ENCODE measurements around the gene SLC7A11. TPM values are rescaled to one million over a fixed set of nuclear protein-coding genes. Genes with fewer than 3 reads are reported as not detected.
"Not testable (repeated sequence)": the region's sequence is repeated elsewhere in the genome, so short reads cannot be mapped to it uniquely, and the experiment has no call there.

The SLC7A11 gene
- total RNA-seq, 5 donors from 2014 or later (not counting 1 experiment from before 2014, with no cell fraction given) = 0.05 to 0.44 (median 0.30) TPM

- H3K27ac Mint-ChIP-seq; POLR2A ChIA-PET; H3K27me3 ChIP-seq (replicated peaks in 1 of 2; ENCODE audit: control insufficient read depth in 2 of 2, extremely low read depth in 1 of 2, insufficient read depth in 2 of 2, low read length in 1 of 2); H3K9me3 Mint-ChIP-seq; DNase-seq; H3K4me3 Mint-ChIP-seq; H3K4me1 Mint-ChIP-seq; H3K36me3 Mint-ChIP-seq; H3K27ac ChIP-seq (ENCODE audit: low read length); CTCF ChIA-PET; H3K4me3 ChIP-seq (ENCODE audit: control insufficient read depth in 1 of 2, extremely low read depth in 1 of 2, low read length in 1 of 2); ATAC-seq (replicated peaks in 1 of 4); H3K9me3 ChIP-seq; H3K27me3 Mint-ChIP-seq; H3K4me1 ChIP-seq (ENCODE audit: control insufficient read depth in 1 of 2, extremely low read depth in 1 of 2, insufficient read depth in 2 of 2, low read length in 2 of 2); H3K36me3 ChIP-seq (ENCODE audit: control insufficient read depth in 2 of 2, extremely low read depth in 1 of 2, insufficient read depth in 1 of 2, low read length in 1 of 2): not testable (repeated sequence)
- no CpG with 5 or more reads among the region's 2 CpGs for WGBS (ENCODE audit: insufficient coverage)
Observed at GRCh38 chr4:138210576-138210975, 31.6 kb downstream of the SLC7A11 start.

- H3K36me3 Mint-ChIP-seq = no peaks in the 10 kb centered on the region
- ChIA-PET POLR2A (no interaction called here), CTCF (no interaction called here)
- H3K4me3 Mint-ChIP-seq = no peak overlapping the region
- Histone ChIP-seq H3K27ac (ENCODE audit: low read length) (no peak overlapping the region), H3K36me3 (ENCODE audit: control insufficient read depth in 2 of 2, extremely low read depth in 1 of 2, insufficient read depth in 1 of 2, low read length in 1 of 2) (no peaks in the 10 kb centered on the region), H3K27me3 (replicated peaks in 1 of 2; ENCODE audit: control insufficient read depth in 2 of 2, extremely low read depth in 1 of 2, insufficient read depth in 2 of 2, low read length in 1 of 2) (no peaks in the 10 kb centered on the region), H3K4me3 (ENCODE audit: control insufficient read depth in 1 of 2, extremely low read depth in 1 of 2, low read length in 1 of 2) (no peak overlapping the region), H3K9me3 (no peaks in the 10 kb centered on the region), H3K4me1 (ENCODE audit: control insufficient read depth in 1 of 2, extremely low read depth in 1 of 2, insufficient read depth in 2 of 2, low read length in 2 of 2) (no peaks in the 10 kb centered on the region)
- 100% methylated on average over 1 of the region's 1 CpG for WGBS (ENCODE audit: insufficient coverage)
- H3K27me3 Mint-ChIP-seq = no peaks in the 10 kb centered on the region
- peaks cover 0 to 6% (median 4%) of the 10 kb centered on the region in 3 donors for H3K9me3 Mint-ChIP-seq
- no peak for ATAC-seq (replicated peaks in 1 of 4)
- DNase-seq = no peak
- no peak overlapping the region for H3K27ac Mint-ChIP-seq
- H3K4me1 Mint-ChIP-seq = no peaks in the 10 kb centered on the region
Observed at GRCh38 chr4:138209094-138209493, 33.1 kb downstream of the SLC7A11 start.

GRCh38 chr4:138205531-138206233 is 36.5 kb downstream of the SLC7A11 start:
- Mint-ChIP-seq H3K27ac (no peak overlapping the region), H3K36me3 (no peaks in the 10 kb centered on the region), H3K4me1 (no peaks in the 10 kb centered on the region), H3K27me3 (no peaks in the 10 kb centered on the region), H3K4me3 (no peak overlapping the region), H3K9me3 (peaks cover 0 to 3% (median 0%) of the 10 kb centered on the region in 3 donors)
- H3K4me1 ChIP-seq (ENCODE audit: control insufficient read depth in 1 of 2, extremely low read depth in 1 of 2, insufficient read depth in 2 of 2, low read length in 2 of 2) = no peaks in the 10 kb centered on the region
- no peaks in the 10 kb centered on the region for H3K36me3 ChIP-seq (ENCODE audit: control insufficient read depth in 2 of 2, extremely low read depth in 1 of 2, insufficient read depth in 1 of 2, low read length in 1 of 2)
- no peak for DNase-seq
- H3K27me3 ChIP-seq (replicated peaks in 1 of 2; ENCODE audit: control insufficient read depth in 2 of 2, extremely low read depth in 1 of 2, insufficient read depth in 2 of 2, low read length in 1 of 2) = no peaks in the 10 kb centered on the region
- no peak overlapping the region for H3K27ac ChIP-seq (ENCODE audit: low read length)
- ChIA-PET CTCF (no interaction called here), POLR2A (no interaction called here)
- WGBS (ENCODE audit: insufficient coverage) = no CpG with 5 or more reads among the region's 1 CpG
- H3K4me3 ChIP-seq (ENCODE audit: control insufficient read depth in 1 of 2, extremely low read depth in 1 of 2, low read length in 1 of 2) = no peak overlapping the region
- ATAC-seq (replicated peaks in 1 of 4) = no peak
- H3K9me3 ChIP-seq = no peaks in the 10 kb centered on the region

GRCh38 chr4:138204507-138204906 is 37.6 kb downstream of the SLC7A11 start:
- CTCF ChIA-PET = interaction anchor here in 1 of 2 donors (1.1 kb wide), 1 partner anchor 11 kb away, joined by 3 read pairs; no protein-coding TSS in a partner anchor
- Histone ChIP-seq H3K4me3 (ENCODE audit: control insufficient read depth in 1 of 2, extremely low read depth in 1 of 2, low read length in 1 of 2) (no peak overlapping the region), H3K36me3 (ENCODE audit: control insufficient read depth in 2 of 2, extremely low read depth in 1 of 2, insufficient read depth in 1 of 2, low read length in 1 of 2) (no peaks in the 10 kb centered on the region), H3K27me3 (replicated peaks in 1 of 2; ENCODE audit: control insufficient read depth in 2 of 2, extremely low read depth in 1 of 2, insufficient read depth in 2 of 2, low read length in 1 of 2) (no peaks in the 10 kb centered on the region), H3K4me1 (ENCODE audit: control insufficient read depth in 1 of 2, extremely low read depth in 1 of 2, insufficient read depth in 2 of 2, low read length in 2 of 2) (no peaks in the 10 kb centered on the region), H3K9me3 (no peaks in the 10 kb centered on the region), H3K27ac (ENCODE audit: low read length) (no peak overlapping the region)
- Mint-ChIP-seq H3K27ac (no peak overlapping the region), H3K4me1 (no peaks in the 10 kb centered on the region), H3K4me3 (no peak overlapping the region), H3K36me3 (no peaks in the 10 kb centered on the region), H3K27me3 (no peaks in the 10 kb centered on the region), H3K9me3 (peaks cover 0 to 2% (median 0%) of the 10 kb centered on the region in 3 donors)
- POLR2A ChIA-PET = no interaction called here
- DNase-seq = no peak
- WGBS (ENCODE audit: insufficient coverage) = no CpG with 5 or more reads among the region's 5 CpGs
- no peak for ATAC-seq (replicated peaks in 1 of 4)

GRCh38 chr4:138202686-138203085 is 39.5 kb downstream of the SLC7A11 start:
- H3K4me1 ChIP-seq (ENCODE audit: control insufficient read depth in 1 of 2, extremely low read depth in 1 of 2, insufficient read depth in 2 of 2, low read length in 2 of 2) = no peaks in the 10 kb centered on the region
- no peak for ATAC-seq (replicated peaks in 1 of 4)
- no peak overlapping the region for H3K27ac ChIP-seq (ENCODE audit: low read length)
- WGBS (ENCODE audit: insufficient coverage) = no CpG with 5 or more reads among the region's 2 CpGs
- Mint-ChIP-seq H3K36me3 (no peaks in the 10 kb centered on the region), H3K9me3 (peaks cover 0 to 2% (median 0%) of the 10 kb centered on the region in 3 donors), H3K4me3 (no peak overlapping the region), H3K27me3 (no peaks in the 10 kb centered on the region), H3K4me1 (no peaks in the 10 kb centered on the region), H3K27ac (no peak overlapping the region)
- no peaks in the 10 kb centered on the region for H3K27me3 ChIP-seq (replicated peaks in 1 of 2; ENCODE audit: control insufficient read depth in 2 of 2, extremely low read depth in 1 of 2, insufficient read depth in 2 of 2, low read length in 1 of 2)
- H3K9me3 ChIP-seq = no peaks in the 10 kb centered on the region
- no peak overlapping the region for H3K4me3 ChIP-seq (ENCODE audit: control insufficient read depth in 1 of 2, extremely low read depth in 1 of 2, low read length in 1 of 2)
- DNase-seq = no peak
- ChIA-PET POLR2A (no interaction called here), CTCF (no interaction called here)
- no peaks in the 10 kb centered on the region for H3K36me3 ChIP-seq (ENCODE audit: control insufficient read depth in 2 of 2, extremely low read depth in 1 of 2, insufficient read depth in 1 of 2, low read length in 1 of 2)

- H3K9me3 ChIP-seq = no peaks in the 10 kb centered on the region
- no peak overlapping the region for H3K27ac Mint-ChIP-seq
- H3K4me3 ChIP-seq (ENCODE audit: control insufficient read depth in 1 of 2, extremely low read depth in 1 of 2, low read length in 1 of 2) = no peak overlapping the region
Observed at GRCh38 chr4:138200236-138200590, 41.9 kb downstream of the SLC7A11 start.

More at GRCh38 chr4:138200236-138200590, 41.9 kb downstream of the SLC7A11 start:
- Histone ChIP-seq H3K36me3 (ENCODE audit: control insufficient read depth in 2 of 2, extremely low read depth in 1 of 2, insufficient read depth in 1 of 2, low read length in 1 of 2) (no peaks in the 10 kb centered on the region), H3K27ac (ENCODE audit: low read length) (no peak overlapping the region), H3K27me3 (replicated peaks in 1 of 2; ENCODE audit: control insufficient read depth in 2 of 2, extremely low read depth in 1 of 2, insufficient read depth in 2 of 2, low read length in 1 of 2) (no peaks in the 10 kb centered on the region), H3K4me1 (ENCODE audit: control insufficient read depth in 1 of 2, extremely low read depth in 1 of 2, insufficient read depth in 2 of 2, low read length in 2 of 2) (no peaks in the 10 kb centered on the region)
- CTCF ChIA-PET = no interaction called here
- DNase-seq = no peak
- H3K9me3 Mint-ChIP-seq = peaks cover 0 to 2% (median 0%) of the 10 kb centered on the region in 3 donors
- no peaks in the 10 kb centered on the region for H3K27me3 Mint-ChIP-seq
- H3K36me3 Mint-ChIP-seq = no peaks in the 10 kb centered on the region
- WGBS (ENCODE audit: insufficient coverage) = 14% methylated on average over 1 of the region's 1 CpG
- H3K4me3 Mint-ChIP-seq = no peak overlapping the region
- POLR2A ChIA-PET = interaction anchor here in 1 of 2 donors (0.6 kb wide), 1 partner anchor 207 kb away, joined by 3 read pairs; no protein-coding TSS in a partner anchor
- ATAC-seq (replicated peaks in 1 of 4) = no peak
- H3K4me1 Mint-ChIP-seq = no peaks in the 10 kb centered on the region

Data from T-cell (primary cell).